ENCODE measurements around the gene EIF4G1. TPM values are rescaled to one million over a fixed set of nuclear protein-coding genes. Genes with fewer than 3 reads are reported as not detected.

The EIF4G1 gene
- total and polyA plus RNA-seq, 10 of the 15 experiments (the other 5 are each of a cell fraction or from before 2014, with no cell fraction given), result 5.7 to 462 (median 237) TPM

DNA sequence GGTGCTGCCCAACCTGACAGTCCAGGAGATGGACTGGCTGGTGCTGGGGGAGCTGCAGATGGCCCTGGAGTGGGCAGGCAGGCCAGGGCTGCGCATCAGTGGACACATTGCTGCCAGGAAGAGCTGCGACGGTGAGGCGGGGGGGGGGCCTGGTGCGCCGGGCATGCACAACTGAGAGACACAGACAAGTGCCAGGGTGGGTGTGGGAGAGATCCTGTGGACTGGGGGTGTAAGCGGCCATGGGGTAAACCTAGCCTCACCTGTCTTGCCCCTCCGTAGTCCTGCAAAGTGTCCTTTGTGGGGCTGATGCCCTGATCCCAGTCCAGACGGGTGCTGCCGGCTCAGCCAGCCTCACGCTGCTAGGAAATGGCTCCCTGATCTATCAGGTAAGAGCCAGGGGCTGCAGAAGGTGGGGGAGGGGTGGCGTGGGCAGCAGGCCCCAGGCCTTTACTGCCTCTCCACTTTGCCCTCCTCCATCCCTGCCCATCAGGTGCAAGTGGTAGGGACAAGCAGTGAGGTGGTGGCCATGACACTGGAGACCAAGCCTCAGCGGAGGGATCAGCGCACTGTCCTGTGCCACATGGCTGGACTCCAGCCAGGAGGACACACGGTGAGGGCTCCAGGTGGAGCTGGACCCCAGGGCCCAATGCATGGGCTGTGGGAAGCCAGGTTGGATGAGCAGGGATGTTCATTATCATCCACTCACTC lies 68.8 kb downstream of the EIF4G1 start:
- in situ Hi-C loops (cut with MboI), result no loop called here
- H3K79me2 ChIP-seq (ENCODE audit: control insufficient read depth, insufficient read depth, low read length), result no peaks in the 10 kb centered on the region
- no peak overlapping the region for H3K4me2 ChIP-seq (ENCODE audit: control insufficient read depth, insufficient read depth)
- ATAC-seq (no peak), FAIRE-seq (no peak), DNase-seq (ENCODE audit: low read depth, low spot score) (no peak)
- H3K36me3 ChIP-seq (ENCODE audit: control insufficient read depth in 2 of 2, insufficient read depth in 2 of 2, low read length in 1 of 2), result no peaks in the 10 kb centered on the region
- H3K27ac ChIP-seq (ENCODE audit: control insufficient read depth, insufficient read depth), result no peak overlapping the region
- 33% methylated on average over 15 of the region's 15 CpGs for WGBS (ENCODE audit: insufficient coverage, insufficient replicate concordance, low lambda C conversion rate, missing lambda C conversion rate)
- POLR2A ChIA-PET, result no interaction called here
- H4K20me1 ChIP-seq (ENCODE audit: control insufficient read depth, insufficient read depth), result no peaks in the 10 kb centered on the region
- no peak overlapping the region for H3K4me3 ChIP-seq
- intact Hi-C loops (cut with micrococcal nuclease; ENCODE audit: unreplicated experiment), result no loop called here
- RAD21 ChIA-PET (ENCODE audit: unreplicated experiment), result no interaction called here
- no peaks in the 10 kb centered on the region for H3K4me1 ChIP-seq (ENCODE audit: control insufficient read depth, insufficient read depth, low read length)
- H3K27me3 ChIP-seq (replicated peaks in 1 of 2; ENCODE audit: control insufficient read depth in 2 of 2, insufficient read depth in 2 of 2, low read length in 1 of 2), result peaks cover 15 to 17% of the 10 kb centered on the region in 2 experiments
- CTCF ChIA-PET, result no interaction called here
- no peak overlapping the region for H3K9ac ChIP-seq (ENCODE audit: control insufficient read depth, insufficient read depth, low read length)
- H3K9me3 ChIP-seq (replicated peaks; ENCODE audit: control insufficient read depth, insufficient read depth, low read length), result no peaks in the 10 kb centered on the region
- TF ChIP-seq LARP7 (IDR thresholded peaks at IDR 0.05) (no peak), POLR2AphosphoS5 (IDR thresholded peaks at IDR 0.05; ENCODE audit: low read length) (no peak), POLR2AphosphoS2 (IDR thresholded peaks at IDR 0.05; ENCODE audit: low read depth, low read length) (no peak), EGR1 (IDR thresholded peaks at IDR 0.05; ENCODE audit: borderline replicate concordance in 1 of 2, low read depth in 2 of 2, low read length in 2 of 2) (no peak), FOS (IDR thresholded peaks at IDR 0.05; ENCODE audit: borderline replicate concordance, extremely low read depth, insufficient read length) (no peak), ZNF622 (IDR thresholded peaks at IDR 0.05) (no peak)
- TF ChIP-seq, protein P1, sequence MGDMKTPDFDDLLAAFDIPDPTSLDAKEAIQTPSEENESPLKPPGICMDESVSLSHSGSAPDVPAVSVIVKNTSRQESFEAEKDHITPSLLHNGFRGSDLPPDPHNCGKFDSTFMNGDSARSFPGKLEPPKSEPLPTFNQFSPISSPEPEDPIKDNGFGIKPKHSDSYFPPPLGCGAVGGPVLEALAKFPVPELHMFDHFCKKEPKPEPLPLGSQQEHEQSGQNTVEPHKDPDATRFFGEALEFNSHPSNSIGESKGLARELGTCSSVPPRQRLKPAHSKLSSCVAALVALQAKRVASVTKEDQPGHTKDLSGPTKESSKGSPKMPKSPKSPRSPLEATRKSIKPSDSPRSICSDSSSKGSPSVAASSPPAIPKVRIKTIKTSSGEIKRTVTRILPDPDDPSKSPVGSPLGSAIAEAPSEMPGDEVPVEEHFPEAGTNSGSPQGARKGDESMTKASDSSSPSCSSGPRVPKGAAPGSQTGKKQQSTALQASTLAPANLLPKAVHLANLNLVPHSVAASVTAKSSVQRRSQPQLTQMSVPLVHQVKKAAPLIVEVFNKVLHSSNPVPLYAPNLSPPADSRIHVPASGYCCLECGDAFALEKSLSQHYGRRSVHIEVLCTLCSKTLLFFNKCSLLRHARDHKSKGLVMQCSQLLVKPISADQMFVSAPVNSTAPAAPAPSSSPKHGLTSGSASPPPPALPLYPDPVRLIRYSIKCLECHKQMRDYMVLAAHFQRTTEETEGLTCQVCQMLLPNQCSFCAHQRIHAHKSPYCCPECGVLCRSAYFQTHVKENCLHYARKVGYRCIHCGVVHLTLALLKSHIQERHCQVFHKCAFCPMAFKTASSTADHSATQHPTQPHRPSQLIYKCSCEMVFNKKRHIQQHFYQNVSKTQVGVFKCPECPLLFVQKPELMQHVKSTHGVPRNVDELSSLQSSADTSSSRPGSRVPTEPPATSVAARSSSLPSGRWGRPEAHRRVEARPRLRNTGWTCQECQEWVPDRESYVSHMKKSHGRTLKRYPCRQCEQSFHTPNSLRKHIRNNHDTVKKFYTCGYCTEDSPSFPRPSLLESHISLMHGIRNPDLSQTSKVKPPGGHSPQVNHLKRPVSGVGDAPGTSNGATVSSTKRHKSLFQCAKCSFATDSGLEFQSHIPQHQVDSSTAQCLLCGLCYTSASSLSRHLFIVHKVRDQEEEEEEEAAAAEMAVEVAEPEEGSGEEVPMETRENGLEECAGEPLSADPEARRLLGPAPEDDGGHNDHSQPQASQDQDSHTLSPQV (IDR thresholded peaks at IDR 0.05), result no peak
- TF ChIP-seq, protein P2, sequence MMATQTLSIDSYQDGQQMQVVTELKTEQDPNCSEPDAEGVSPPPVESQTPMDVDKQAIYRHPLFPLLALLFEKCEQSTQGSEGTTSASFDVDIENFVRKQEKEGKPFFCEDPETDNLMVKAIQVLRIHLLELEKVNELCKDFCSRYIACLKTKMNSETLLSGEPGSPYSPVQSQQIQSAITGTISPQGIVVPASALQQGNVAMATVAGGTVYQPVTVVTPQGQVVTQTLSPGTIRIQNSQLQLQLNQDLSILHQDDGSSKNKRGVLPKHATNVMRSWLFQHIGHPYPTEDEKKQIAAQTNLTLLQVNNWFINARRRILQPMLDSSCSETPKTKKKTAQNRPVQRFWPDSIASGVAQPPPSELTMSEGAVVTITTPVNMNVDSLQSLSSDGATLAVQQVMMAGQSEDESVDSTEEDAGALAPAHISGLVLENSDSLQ (IDR thresholded peaks at IDR 0.05), result no peak
- no peak overlapping the region for H2AFZ ChIP-seq (ENCODE audit: control insufficient read depth, low read depth, low read length)
- SMC1A ChIA-PET (ENCODE audit: uncharacterized antibody, unreplicated experiment), result interaction anchor here (1.1 kb wide), 1 partner anchor 12 kb away, joined by 3 read pairs; no protein-coding TSS in a partner anchor
- BruUV-seq (replicated peaks), result no TSS peak
